ENCODE results near the gene CDK11A.

DNA sequence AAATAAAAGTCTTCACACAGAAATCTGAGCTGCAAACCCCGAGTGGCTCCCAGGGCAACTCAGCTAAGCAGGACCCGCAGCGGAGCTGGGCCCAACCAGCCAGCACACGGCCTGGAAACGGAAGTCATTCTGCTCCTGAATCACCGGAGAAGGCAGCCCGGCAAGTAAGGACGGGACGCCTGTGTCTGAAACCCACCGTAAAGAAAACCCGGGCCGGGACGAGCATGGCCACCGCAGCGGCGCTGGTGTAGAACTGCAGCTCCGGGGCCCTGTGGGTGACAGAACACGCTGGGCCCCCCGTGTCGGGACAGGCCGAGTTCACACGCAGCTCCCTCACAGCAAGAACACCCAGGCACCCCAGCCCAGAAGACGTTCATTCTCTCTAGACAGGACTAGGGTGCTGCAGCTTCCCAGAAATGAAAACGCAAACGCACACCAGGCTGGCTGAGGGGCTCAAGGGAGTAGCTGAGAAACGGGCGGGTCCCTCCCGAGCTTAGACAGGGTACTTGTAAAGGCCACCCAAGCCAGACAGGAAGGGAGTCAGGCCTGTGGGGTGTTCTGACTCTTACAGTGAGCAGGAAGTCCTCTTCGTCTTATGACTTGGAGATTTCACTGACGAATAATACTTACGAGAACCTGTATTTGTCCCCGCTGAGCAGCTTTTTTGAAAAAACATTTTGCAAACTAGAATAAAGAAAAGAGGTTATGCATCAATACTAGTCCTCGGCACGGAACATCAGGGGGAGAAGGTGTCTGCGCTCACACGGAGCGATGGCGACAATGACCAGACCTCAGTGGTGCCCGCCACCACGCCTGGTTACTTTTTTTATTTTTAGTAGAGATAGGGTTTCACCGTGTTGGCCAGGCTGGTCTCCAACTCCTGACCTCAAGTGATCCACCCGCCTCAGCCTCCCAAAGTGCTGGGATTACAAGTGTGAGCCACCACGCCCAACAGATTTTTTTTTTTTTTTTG is 54.4 kb downstream of the CDK11A start:
- TF ChIP-seq, protein P1, sequence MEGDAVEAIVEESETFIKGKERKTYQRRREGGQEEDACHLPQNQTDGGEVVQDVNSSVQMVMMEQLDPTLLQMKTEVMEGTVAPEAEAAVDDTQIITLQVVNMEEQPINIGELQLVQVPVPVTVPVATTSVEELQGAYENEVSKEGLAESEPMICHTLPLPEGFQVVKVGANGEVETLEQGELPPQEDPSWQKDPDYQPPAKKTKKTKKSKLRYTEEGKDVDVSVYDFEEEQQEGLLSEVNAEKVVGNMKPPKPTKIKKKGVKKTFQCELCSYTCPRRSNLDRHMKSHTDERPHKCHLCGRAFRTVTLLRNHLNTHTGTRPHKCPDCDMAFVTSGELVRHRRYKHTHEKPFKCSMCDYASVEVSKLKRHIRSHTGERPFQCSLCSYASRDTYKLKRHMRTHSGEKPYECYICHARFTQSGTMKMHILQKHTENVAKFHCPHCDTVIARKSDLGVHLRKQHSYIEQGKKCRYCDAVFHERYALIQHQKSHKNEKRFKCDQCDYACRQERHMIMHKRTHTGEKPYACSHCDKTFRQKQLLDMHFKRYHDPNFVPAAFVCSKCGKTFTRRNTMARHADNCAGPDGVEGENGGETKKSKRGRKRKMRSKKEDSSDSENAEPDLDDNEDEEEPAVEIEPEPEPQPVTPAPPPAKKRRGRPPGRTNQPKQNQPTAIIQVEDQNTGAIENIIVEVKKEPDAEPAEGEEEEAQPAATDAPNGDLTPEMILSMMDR (conservative IDR thresholded peaks at IDR 0.05 in 1 of 2, IDR thresholded peaks at IDR 0.05 in 1 of 2; ENCODE audit: low read depth in 1 of 2, low read length in 2 of 2): no peak
- no peak for TF ChIP-seq EZH2 (IDR thresholded peaks at IDR 0.05; ENCODE audit: low read length, missing control alignments)

Data from fibroblast of lung (primary cell).